Muscle of leg (tissue), 11 donors: Measurements from ENCODE around the gene ANO6. TPM values are rescaled to one million over a fixed set of nuclear protein-coding genes. Genes with fewer than 3 reads are reported as not detected.
A peak's percentile ranks its signal among the peaks of the same experiment; 100 is the strongest.

Experiments used
- DNase-seq: peaks from one replicate; pipeline ENCODE4 v3.0.0; 2013
- H3K27ac ChIP-seq: one replicate; pipeline ENCODE4 v1.5.1; 2013; ENCODE audit warnings: mild to moderate bottlenecking, low read length, control low read depth
- H3K27me3 ChIP-seq: one replicate; pipeline ENCODE4 v1.6.1; 2013; ENCODE audit warnings: low read length; ENCODE audit not compliant: control insufficient read depth, insufficient read depth
- H3K36me3 ChIP-seq: one replicate; pipeline ENCODE4 v1.6.1; 2013; ENCODE audit warnings: low read length; ENCODE audit not compliant: control insufficient read depth, insufficient read depth
- H3K4me1 ChIP-seq: one replicate; pipeline ENCODE4 v1.6.1; 2013; ENCODE audit warnings: low read length; ENCODE audit not compliant: control insufficient read depth, insufficient read depth
- H3K4me3 ChIP-seq: one replicate; pipeline ENCODE4 v1.5.1; 2013; ENCODE audit warnings: low read length, control low read depth
- H3K9me3 ChIP-seq: replicated peaks from 2 replicates; pipeline ENCODE4 v1.6.1; 2013; ENCODE audit warnings: low read depth, low read length; ENCODE audit not compliant: control insufficient read depth
- WGBS: methylation state at CpG from one replicate; pipeline ENCODE4 v1.1.5; 2013; ENCODE audit warnings: missing lambda C conversion rate; ENCODE audit not compliant: insufficient coverage; 5-methylcytosine and 5-hydroxymethylcytosine counted together
- polyA plus RNA-seq, 8 donors: library from polyadenylated mRNA; unstranded; fragments of 120-200 nt; gene quantifications; one replicate each; pipeline versions ENCODE4 v1.2.1 to v1.2.3, GENCODE V29; 2013; ENCODE audit warnings: inconsistent platforms in 1 of 8, low replicate concordance in 1 of 8; ENCODE audit not compliant: insufficient read length in 8 of 8, insufficient read depth in 1 of 8
- total RNA-seq: library from RNA; stranded (reverse); fragments of 120-200 nt; gene quantifications from one replicate; pipeline ENCODE4 v1.2.4, GENCODE V29; 2013

ANO6 gene
- total and polyA plus RNA-seq, 9 donors: 38.7 to 61.7 (median 56.7) TPM

DNA sequence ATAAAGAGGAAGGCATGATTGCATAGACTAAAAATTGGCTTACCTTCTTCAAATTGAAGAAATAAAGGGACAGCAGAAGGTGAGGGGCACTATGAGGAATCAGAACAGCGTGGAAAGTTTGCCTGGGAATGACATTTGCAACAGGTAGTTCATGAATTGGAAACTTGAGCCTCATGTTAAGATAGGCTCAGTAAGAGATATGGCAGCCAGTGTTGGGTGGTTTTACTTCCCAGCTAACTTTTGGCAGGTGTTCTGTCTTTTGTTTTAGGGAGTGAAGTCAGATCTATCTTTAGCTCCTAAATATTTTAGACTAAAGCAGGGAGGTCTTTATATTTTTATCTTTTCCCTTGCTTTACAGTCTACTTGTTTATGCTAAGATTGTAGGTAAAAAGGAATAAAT is 122.4 kb downstream of the ANO6 start:
- Histone ChIP-seq H3K4me3 (no peak overlapping the region), H3K36me3 (no peaks in the 10 kb centered on the region), H3K9me3 (no peaks in the 10 kb centered on the region), H3K27me3 (no peaks in the 10 kb centered on the region), H3K27ac (no peak overlapping the region), H3K4me1 (peaks cover 2% of the 10 kb centered on the region)
- peak; percentile 67 for DNase-seq
- 50% methylated on average over 1 of the region's 1 CpG for WGBS

DNA sequence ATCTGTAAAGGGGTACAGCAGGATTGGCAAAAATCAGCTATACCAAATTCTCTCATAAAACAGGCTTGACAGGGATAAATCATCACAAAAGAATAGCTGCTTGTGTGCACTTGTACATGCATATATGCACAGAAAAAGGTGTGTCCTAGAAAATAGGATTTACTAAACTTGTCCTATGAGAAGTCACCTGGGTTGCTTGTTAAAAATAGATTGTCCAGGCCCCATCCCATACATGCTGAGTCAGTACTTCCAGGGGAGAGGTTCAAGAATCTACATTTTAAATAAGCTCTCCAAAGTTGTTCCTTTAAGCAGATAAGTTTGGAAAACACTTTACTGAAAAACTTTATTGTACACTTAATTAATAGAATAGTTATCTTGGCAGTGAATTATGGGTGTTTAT is 123.1 kb downstream of the ANO6 start:
- Histone ChIP-seq H3K4me1 (peaks cover 2% of the 10 kb centered on the region), H3K9me3 (no peaks in the 10 kb centered on the region), H3K36me3 (no peaks in the 10 kb centered on the region), H3K27ac (no peak overlapping the region), H3K4me3 (no peak overlapping the region), H3K27me3 (no peaks in the 10 kb centered on the region)
- peak; percentile 18 for DNase-seq

DNA sequence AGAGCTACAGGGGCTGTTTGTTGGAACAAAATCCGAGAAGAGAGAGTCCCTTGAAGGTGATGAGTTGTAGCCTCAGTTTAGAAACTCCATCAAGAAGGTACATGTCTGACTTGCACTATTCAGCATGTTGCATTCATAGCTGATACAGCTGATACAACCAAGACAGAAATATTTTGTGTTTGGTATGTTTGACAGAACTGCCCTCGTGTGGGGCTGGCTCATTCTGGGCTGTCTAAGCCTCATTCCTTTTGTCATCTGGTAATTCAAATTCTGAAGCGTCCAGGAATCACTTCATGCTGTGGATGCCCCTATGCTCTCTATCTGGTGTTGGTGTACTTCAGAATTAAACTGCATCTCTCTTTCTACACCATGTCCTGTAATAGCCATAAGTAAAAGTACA is 126.3 kb downstream of the ANO6 start:
- Histone ChIP-seq H3K27me3 (no peaks in the 10 kb centered on the region), H3K4me3 (no peak overlapping the region), H3K9me3 (no peaks in the 10 kb centered on the region), H3K36me3 (no peaks in the 10 kb centered on the region), H3K4me1 (peaks cover 2% of the 10 kb centered on the region), H3K27ac (no peak overlapping the region)
- 80% methylated on average over 1 of the region's 3 CpGs for WGBS
- no peak for DNase-seq

DNA sequence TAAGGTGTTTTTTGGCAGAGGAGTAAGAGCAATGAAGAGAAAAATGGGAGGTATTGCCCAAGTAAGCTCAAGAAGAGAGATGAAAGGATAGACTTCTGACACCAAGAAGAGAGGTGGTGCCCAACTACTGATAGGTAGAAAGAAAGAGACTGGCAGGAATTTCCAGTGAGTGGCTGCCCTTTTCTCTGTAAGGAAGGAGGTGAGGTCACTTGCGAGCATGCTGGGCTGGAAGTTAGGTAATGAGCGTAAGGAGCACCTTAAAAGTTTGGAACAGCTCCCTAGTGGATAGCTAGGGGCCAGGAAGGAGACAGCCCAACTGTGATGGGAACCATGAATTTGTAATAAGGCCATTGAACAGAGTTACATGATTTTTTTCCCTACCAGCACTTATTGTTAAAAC is 127.0 kb downstream of the ANO6 start:
- Histone ChIP-seq H3K27me3 (no peaks in the 10 kb centered on the region), H3K4me3 (no peak overlapping the region), H3K4me1 (peaks cover 2% of the 10 kb centered on the region), H3K27ac (no peak overlapping the region), H3K9me3 (no peaks in the 10 kb centered on the region), H3K36me3 (no peaks in the 10 kb centered on the region)
- no peak for DNase-seq
- 81% methylated on average over 2 of the region's 2 CpGs for WGBS

DNA sequence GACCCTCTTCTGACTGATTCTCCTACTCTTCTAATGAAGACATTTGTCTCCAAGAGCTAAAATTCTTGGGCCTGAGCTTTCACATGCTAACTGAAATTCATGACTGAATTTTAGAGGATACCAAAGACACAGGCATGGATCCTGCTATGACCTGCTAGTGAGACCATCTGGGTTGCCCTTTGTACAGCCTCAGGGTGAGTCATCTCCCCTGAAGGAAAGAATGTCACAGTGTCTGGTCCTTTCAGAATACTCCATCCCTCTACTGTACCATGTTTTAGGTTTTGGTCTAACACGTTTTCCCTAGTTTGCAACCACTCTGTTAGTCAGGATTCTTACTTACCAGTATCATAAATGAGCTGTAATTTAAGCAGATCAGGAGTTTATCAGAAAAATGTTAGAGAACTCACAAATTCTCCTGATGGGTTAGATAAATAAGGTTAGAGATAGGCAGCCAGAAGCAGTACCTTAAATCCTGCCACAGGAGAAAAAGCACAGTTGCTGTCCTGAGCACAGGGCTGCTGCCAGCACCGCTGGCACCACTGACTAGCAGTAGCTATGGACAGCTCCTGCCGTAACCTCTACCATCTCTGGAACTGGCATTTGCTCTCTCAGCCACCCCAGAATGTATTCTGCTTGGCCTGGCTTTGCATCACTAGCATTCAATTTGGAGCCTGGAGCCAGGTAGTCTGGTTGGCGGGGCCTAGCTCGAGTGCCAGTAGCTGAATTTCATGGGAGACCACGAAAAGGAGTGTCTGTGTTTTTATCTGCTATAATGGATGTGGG is 127.6 kb downstream of the ANO6 start:
- WGBS: 93% methylated on average over 5 of the region's 6 CpGs
- H3K36me3 ChIP-seq: peaks cover 6% of the 10 kb centered on the region
- no peaks in the 10 kb centered on the region for H3K9me3 ChIP-seq
- H3K27me3 ChIP-seq: no peaks in the 10 kb centered on the region
- H3K27ac ChIP-seq: no peak overlapping the region
- no peaks in the 10 kb centered on the region for H3K4me1 ChIP-seq
- H3K4me3 ChIP-seq: no peak overlapping the region
- no peak for DNase-seq

DNA sequence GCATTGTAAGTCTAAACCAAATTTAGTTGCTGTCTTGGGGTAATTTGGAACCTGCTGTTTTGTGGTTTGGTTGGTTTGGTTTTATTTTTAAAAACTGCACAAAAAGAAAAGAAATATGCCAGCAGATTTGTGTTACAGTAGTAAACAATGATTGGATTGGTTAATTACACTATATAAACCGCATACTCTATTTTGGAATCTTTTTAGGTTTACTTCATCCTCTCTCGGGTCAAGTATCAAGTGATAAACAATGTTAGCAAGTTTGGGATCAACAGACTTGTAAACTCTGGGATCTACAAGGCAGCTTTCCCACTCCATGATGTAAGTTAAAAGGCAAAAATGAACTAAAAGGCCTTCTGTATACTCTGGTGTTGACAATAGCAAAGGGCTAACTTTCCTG is 132.4 kb downstream of the ANO6 start:
- no peaks in the 10 kb centered on the region for H3K9me3 ChIP-seq
- WGBS: no CpG with 5 or more reads among the region's 2 CpGs
- H3K4me3 ChIP-seq: no peak overlapping the region
- H3K36me3 ChIP-seq: peaks cover 29% of the 10 kb centered on the region
- DNase-seq: no peak
- H3K27me3 ChIP-seq: no peaks in the 10 kb centered on the region
- no peaks in the 10 kb centered on the region for H3K4me1 ChIP-seq
- no peak overlapping the region for H3K27ac ChIP-seq

DNA sequence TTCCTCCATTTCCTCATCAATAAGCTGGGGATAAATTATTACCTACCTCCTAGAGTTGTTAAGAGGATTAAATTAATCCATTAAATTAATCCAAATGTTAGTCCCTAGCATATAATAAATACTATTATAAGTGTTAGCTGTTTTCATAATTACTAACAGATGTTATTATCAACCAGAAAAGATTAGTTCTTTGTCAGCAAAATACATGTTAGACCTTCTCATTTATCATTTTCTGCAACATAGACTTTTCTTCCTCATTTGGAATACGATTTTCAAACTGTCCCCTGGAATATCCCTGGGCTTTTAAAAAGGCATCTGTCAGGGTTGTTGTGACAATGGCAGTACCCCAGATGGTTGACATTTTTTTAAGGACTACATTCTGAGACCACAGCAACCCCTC is 133.1 kb downstream of the ANO6 start:
- Histone ChIP-seq H3K27ac (no peak overlapping the region), H3K4me3 (no peak overlapping the region), H3K9me3 (no peaks in the 10 kb centered on the region), H3K36me3 (peaks cover 29% of the 10 kb centered on the region), H3K27me3 (no peaks in the 10 kb centered on the region), H3K4me1 (no peaks in the 10 kb centered on the region)
- DNase-seq: no peak
- WGBS: 75% methylated on average over 1 of the region's 1 CpG

DNA sequence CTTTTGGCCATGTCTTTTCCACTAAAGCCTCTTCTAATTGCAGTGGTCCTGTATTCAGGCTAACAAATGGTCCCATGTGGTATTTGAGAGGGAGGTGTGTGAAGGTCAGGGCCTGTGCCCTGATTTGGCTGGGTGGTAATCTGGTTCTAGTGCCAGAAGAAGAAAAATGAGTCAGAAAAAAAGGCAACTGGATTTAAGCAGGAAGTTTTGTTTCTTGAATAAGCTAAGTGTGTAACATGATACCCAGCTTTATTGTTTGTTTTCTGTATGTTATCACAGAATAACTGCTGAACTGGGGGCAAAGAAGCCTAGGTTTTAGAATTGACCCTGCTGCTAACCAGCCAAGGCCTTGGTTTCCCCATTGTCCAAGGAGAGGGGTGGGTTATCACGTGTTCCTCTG is 134.0 kb downstream of the ANO6 start:
- no peak overlapping the region for H3K4me3 ChIP-seq
- no CpG with 5 or more reads among the region's 1 CpG for WGBS
- no peaks in the 10 kb centered on the region for H3K4me1 ChIP-seq
- no peak for DNase-seq
- H3K36me3 ChIP-seq: peaks cover 29% of the 10 kb centered on the region
- no peaks in the 10 kb centered on the region for H3K9me3 ChIP-seq
- no peak overlapping the region for H3K27ac ChIP-seq
- H3K27me3 ChIP-seq: no peaks in the 10 kb centered on the region

DNA sequence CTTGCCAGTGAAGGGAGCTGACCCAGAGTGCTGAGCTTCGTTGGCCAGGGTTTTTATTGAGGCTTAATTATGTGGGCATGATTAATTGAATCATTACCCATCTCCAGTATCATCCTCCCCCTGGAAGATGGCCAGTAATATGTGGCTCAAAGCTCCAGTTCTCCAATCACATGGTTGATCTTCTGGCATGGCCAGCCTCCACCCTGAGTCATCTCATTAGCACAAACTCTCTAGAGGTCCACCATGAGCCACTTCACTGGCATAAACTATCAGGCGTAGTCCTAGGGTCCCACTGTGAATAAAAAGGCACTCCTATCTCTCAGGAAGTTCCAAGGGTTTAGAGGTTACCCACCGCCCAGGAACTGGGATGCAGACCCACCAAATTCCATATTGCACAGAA is 135.0 kb downstream of the ANO6 start:
- Histone ChIP-seq H3K36me3 (peaks cover 33% of the 10 kb centered on the region), H3K4me3 (no peak overlapping the region), H3K9me3 (no peaks in the 10 kb centered on the region), H3K4me1 (no peaks in the 10 kb centered on the region), H3K27me3 (no peaks in the 10 kb centered on the region), H3K27ac (no peak overlapping the region)
- no peak for DNase-seq
- WGBS: 100% methylated on average over 1 of the region's 3 CpGs

DNA sequence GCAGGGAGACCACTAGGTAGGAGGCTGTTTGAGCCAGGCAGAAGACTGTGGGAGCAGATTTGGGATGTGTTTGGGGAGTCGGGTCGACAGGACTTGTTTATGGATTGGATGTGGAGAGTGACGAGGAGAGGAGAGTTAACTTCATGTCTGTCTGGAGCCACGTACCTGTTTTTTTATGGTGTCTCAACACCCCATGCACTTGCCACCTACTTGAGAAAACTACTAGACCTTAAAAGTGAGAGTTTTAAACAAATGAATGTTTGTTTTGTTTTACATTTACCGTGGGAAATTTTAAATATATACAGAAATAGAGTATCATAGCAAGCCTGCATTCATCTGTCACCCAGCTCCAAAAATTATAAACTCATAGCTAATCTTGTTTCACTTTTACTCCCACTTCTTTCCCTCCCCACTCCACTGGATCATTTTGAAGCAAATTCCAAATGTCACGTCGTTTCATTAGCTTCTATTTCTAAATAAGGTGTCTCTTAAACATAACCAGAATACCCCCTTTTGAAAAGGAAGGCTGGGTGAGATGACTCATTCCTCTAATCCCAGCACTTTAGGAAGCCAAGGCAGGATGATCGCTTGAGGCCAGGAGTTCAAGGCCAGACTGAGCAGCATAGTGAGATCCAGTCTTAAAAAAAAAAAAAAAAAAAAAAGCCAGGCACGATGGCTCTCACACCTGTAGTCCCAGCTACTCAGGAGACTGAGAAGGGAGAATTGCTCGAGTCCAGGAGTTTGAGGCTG is 136.2 kb downstream of the ANO6 start:
- no peak overlapping the region for H3K4me3 ChIP-seq
- no peak for DNase-seq
- WGBS: no CpG with 5 or more reads among the region's 10 CpGs
- no peak overlapping the region for H3K27ac ChIP-seq
- H3K9me3 ChIP-seq: no peaks in the 10 kb centered on the region
- no peaks in the 10 kb centered on the region for H3K27me3 ChIP-seq
- H3K36me3 ChIP-seq: peaks cover 36% of the 10 kb centered on the region
- no peaks in the 10 kb centered on the region for H3K4me1 ChIP-seq
